HepG2 (cell line): ENCODE data around the gene YBX2. TPM values are rescaled to one million over a fixed set of nuclear protein-coding genes. Genes with fewer than 3 reads are reported as not detected.
A peak's percentile ranks its signal among the peaks of the same experiment; 100 is the strongest.

ENCODE experiments used
- ATAC-seq: fragments of 200-7000 bp; cut with Tn5 transposase; 3 replicates; pipeline ENCODE4 v1.9.1; 2020; ENCODE audit warnings: mild to moderate bottlenecking, moderate library complexity
- BruUV-seq: library from RNA; stranded (reverse); fragments of 400-500 nt; replicated peaks from 2 replicates; lab custom pipeline; 2021; lab: Mats Ljungman, UMichigan
- CTCF ChIA-PET: fragments of 300-600 bp; formaldehyde crosslinking; extraction: SDS; loops from one replicate; lab custom pipeline; 2021; ENCODE audit warnings: low total read pairs, inconsistent platforms, low intra/inter-chr PET ratio; lab: Yijun Ruan, JAX
- POLR2A ChIA-PET: fragments of 350-600 bp; sonication (Branson Sonifier 250); formaldehyde crosslinking; loops from one replicate; lab custom pipeline; 2020; ENCODE audit warnings: antibody characterized with exemption, inconsistent platforms; lab: Yijun Ruan, JAX
- DNase-seq: peaks from one replicate; pipeline ENCODE4 v3.0.0-alpha.2; 2015; ENCODE audit warnings: low spot score
- FAIRE-seq: peaks from 3 replicates; lab custom pipeline; 2011; peaks lifted over from hg19 to GRCh38; lab: Jason Lieb, UNC
- H2AFZ ChIP-seq: one replicate; pipeline ENCODE4 v1.6.1; 2011; ENCODE audit warnings: low read length, inconsistent platforms
- H3K27ac ChIP-seq: fragments of 300-600 bp; 3 replicates; pipeline ENCODE4 v1.8.0; 2011; ENCODE audit warnings: mixed run types, mild to moderate bottlenecking, mixed read lengths, low read length, inconsistent platforms; ENCODE audit not compliant: insufficient read depth; ENCODE audit errors: extremely low read length
- H3K27me3 ChIP-seq, 2 experiments: fragments of 200-600 bp in 1 of 2; 2 replicates in 1 of 2; 3 replicates in 1 of 2; pipeline versions ENCODE4 v1.6.0 to v1.8.0; 2011; ENCODE audit warnings: low read length in 2 of 2, mild to moderate bottlenecking in 2 of 2, moderate library complexity in 2 of 2, inconsistent platforms in 1 of 2; ENCODE audit not compliant: insufficient read depth in 2 of 2, control insufficient read depth in 1 of 2
- H3K36me3 ChIP-seq, 2 experiments: fragments of 200-600 bp in 1 of 2; replicated peaks in 1 of 2; 2 replicates in 1 of 2; 3 replicates in 1 of 2; pipeline versions ENCODE4 v1.5.1 to v1.8.0; 2011; ENCODE audit warnings: low read length in 2 of 2, inconsistent platforms in 1 of 2; ENCODE audit not compliant: insufficient read depth in 2 of 2, control insufficient read depth in 1 of 2
- H3K4me1 ChIP-seq: 2 replicates; pipeline ENCODE4 v1.5.1; 2012; ENCODE audit warnings: low read length, inconsistent platforms; ENCODE audit not compliant: insufficient read depth
- H3K4me2 ChIP-seq: 2 replicates; pipeline ENCODE4 v1.6.0; 2011; ENCODE audit warnings: low read depth, low read length, inconsistent platforms
- H3K4me3 ChIP-seq, 3 experiments: fragments of 200-600 bp in 1 of 3; sonication (generic), shearing (Covaris generic) in 1 of 3; replicated peaks in 1 of 3; 2 replicates each; pipeline ENCODE4 v1.5.1; 2011 to 2016; ENCODE audit warnings: low read length in 3 of 3, inconsistent platforms in 2 of 3, low read depth in 2 of 3, mild to moderate bottlenecking in 2 of 3, control low read depth in 1 of 3, mixed read lengths in 1 of 3; ENCODE audit not compliant: insufficient read depth in 1 of 3
- H3K79me2 ChIP-seq: one replicate; pipeline ENCODE4 v1.6.1; 2011; ENCODE audit warnings: low read length, inconsistent platforms; ENCODE audit not compliant: insufficient read depth
- H3K9ac ChIP-seq: 2 replicates; pipeline ENCODE4 v1.6.0; 2011; ENCODE audit warnings: mild to moderate bottlenecking, low read depth, low read length, inconsistent platforms; ENCODE audit not compliant: insufficient read depth
- H3K9me3 ChIP-seq: 2 replicates; pipeline ENCODE4 v1.5.1; 2012; ENCODE audit warnings: mild to moderate bottlenecking, low read length
- H4K20me1 ChIP-seq: 2 replicates; pipeline ENCODE4 v1.6.0; 2011; ENCODE audit warnings: inconsistent platforms, mild to moderate bottlenecking, low read length, moderate library complexity; ENCODE audit not compliant: insufficient read depth
- CCAR2 ChIP-seq: fragments of 200-400 bp; formaldehyde crosslinking; optimal IDR thresholded peaks from 2 replicates; pipeline ENCODE3; 2018; ENCODE audit warnings: low read depth, mild to moderate bottlenecking, low read length, moderate library complexity
- FOXA3 ChIP-seq: IDR thresholded peaks from 2 replicates; pipeline ENCODE4 v1.6.1; 2016; ENCODE audit warnings: missing genetic modification reagents, missing compliant biosample characterization
- HHEX ChIP-seq: IDR thresholded peaks from 2 replicates; pipeline ENCODE4 v1.6.1; 2016; ENCODE audit warnings: control low read depth
- JDP2 ChIP-seq: sonication (generic); formaldehyde crosslinking; IDR thresholded peaks from 2 replicates; pipeline ENCODE4 v1.8.1; 2022; ENCODE audit warnings: missing genetic modification reagents, borderline replicate concordance
- MXD4 ChIP-seq: IDR thresholded peaks from 2 replicates; pipeline ENCODE4 v1.6.1; 2016; ENCODE audit warnings: mild to moderate bottlenecking, missing biosample characterization, missing genetic modification reagents
- WGBS: methylation state at CpG from one replicate; pipeline ENCODE4 v1.1.6; 2017; ENCODE audit warnings: low lambda C conversion rate; 5-methylcytosine and 5-hydroxymethylcytosine counted together
- in situ Hi-C: cut with HindIII; loops from 2 replicates; pipeline ENCODE4 v1.10.0; 2017; ENCODE audit warnings: low pct_unique_long_range_greater_than_20kb; ENCODE audit not compliant: extremely low pct_ligation_motif_present
- intact Hi-C: fragments of 100-400 bp; cut with micrococcal nuclease; formaldehyde crosslinking; loops from one replicate; pipeline ENCODE4 v1.10.0; 2022; ENCODE audit not compliant: unreplicated experiment
- polyA plus RNA-seq, 8 experiments: library from polyadenylated mRNA; depleted of rRNA in 3 of 8; stranded (reverse) in 7 of 8; unstranded in 1 of 8; fragments of >200 nt; fragmentation: Illumina TruSeq in 4 of 8; extraction: Trizol in 4 of 8; gene quantifications; 2 replicates each; pipeline versions ENCODE4 v1.2.1 to v1.2.3, GENCODE V29; 2011 to 2016; ENCODE audit warnings: low read depth in 4 of 8, missing spikeins in 1 of 8, mixed read lengths in 1 of 8; ENCODE audit not compliant: insufficient read depth in 1 of 8
- total RNA-seq, 5 experiments: library from RNA; depleted of rRNA; stranded (reverse); fragments of >200 nt; fragmentation: Illumina TruSeq; extraction: Trizol; gene quantifications; 2 replicates each; pipeline ENCODE4 v1.2.3, GENCODE V29; 2016; ENCODE audit warnings: low read depth in 1 of 5
- TF ChIP-seq, protein P1 (sequence below): sonication (generic); formaldehyde crosslinking; IDR thresholded peaks from 2 replicates; pipeline ENCODE4 v1.4.0; 2020; ENCODE audit warnings: mild to moderate bottlenecking, missing genetic modification reagents, borderline replicate concordance
- TF ChIP-seq, protein P2 (sequence below), 2 experiments: fragments of 450-650 bp in 1 of 2; sonication (generic) in 1 of 2; formaldehyde crosslinking in 1 of 2; IDR thresholded peaks; 2 replicates each; pipeline versions ENCODE4 v1.6.1 to v1.8.0; 2016 to 2022; ENCODE audit warnings: antibody characterized with exemption in 1 of 2, mild to moderate bottlenecking in 1 of 2, missing genetic modification reagents in 1 of 2

Gene YBX2
- total and polyA plus RNA-seq, 2 of the 13 experiments (the other 11 are each of a cell fraction or from before 2014, with no cell fraction given): 0.12 to 0.22 TPM

DNA sequence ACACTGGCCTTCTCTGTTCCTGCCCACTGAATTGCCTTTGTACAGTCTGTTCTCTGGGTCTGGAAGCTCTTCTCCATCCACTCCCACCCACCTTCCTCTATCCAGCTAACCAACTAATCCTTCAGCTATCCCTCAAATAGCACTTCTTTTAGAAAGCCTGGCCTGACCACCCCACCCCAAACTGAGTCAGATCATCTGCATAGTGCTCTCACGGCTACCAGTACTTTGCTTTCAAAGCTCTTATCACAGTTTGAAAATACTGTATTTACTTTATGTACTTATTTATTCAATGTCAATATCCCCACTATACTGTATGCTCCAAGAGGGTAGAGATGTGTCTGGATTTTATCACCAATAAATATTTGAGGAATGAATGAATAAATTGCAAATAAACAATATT is 27.7 kb downstream of the YBX2 start:
- no peak for DNase-seq
- intact Hi-C loops (no loop called here), in situ Hi-C loops (no loop called here)
- Histone ChIP-seq H3K27ac (no peak overlapping the region), H3K79me2 (no peaks in the 10 kb centered on the region), H3K36me3 (no peaks in the 10 kb centered on the region), H3K4me2 (peak overlapping the region; percentile 32; the same call in 1 of the 2 replicates), H3K4me3 (no peak overlapping the region), H3K4me1 (peaks cover 62% of the 10 kb centered on the region), H3K27me3 (no peaks in the 10 kb centered on the region), H2AFZ (no peak overlapping the region), H4K20me1 (no peaks in the 10 kb centered on the region), H3K9me3 (no peaks in the 10 kb centered on the region), H3K9ac (no peak overlapping the region)
- POLR2A ChIA-PET: interaction anchor here (0.8 to 3.2 kb wide), 10 partner anchors 8 to 348 kb away, joined by 3 to 26 read pairs (median 4); partner anchors contain the start of genes ACADVL, CTDNEP1, DLG4 and DVL2
- no peak for FAIRE-seq
- CTCF ChIA-PET: no interaction called here
- BruUV-seq: no TSS peak
- WGBS: 0% methylated on average over 1 of the region's 1 CpG
- peak; percentile 25; the same call in 1 of the 3 replicates for ATAC-seq
- TF ChIP-seq JDP2 (CRISPR knock-in tag): no peak
- no peak for TF ChIP-seq MXD4 (CRISPR knock-in tag)
- no peak for TF ChIP-seq FOXA3 (CRISPR knock-in tag)
- TF ChIP-seq, protein P1, sequence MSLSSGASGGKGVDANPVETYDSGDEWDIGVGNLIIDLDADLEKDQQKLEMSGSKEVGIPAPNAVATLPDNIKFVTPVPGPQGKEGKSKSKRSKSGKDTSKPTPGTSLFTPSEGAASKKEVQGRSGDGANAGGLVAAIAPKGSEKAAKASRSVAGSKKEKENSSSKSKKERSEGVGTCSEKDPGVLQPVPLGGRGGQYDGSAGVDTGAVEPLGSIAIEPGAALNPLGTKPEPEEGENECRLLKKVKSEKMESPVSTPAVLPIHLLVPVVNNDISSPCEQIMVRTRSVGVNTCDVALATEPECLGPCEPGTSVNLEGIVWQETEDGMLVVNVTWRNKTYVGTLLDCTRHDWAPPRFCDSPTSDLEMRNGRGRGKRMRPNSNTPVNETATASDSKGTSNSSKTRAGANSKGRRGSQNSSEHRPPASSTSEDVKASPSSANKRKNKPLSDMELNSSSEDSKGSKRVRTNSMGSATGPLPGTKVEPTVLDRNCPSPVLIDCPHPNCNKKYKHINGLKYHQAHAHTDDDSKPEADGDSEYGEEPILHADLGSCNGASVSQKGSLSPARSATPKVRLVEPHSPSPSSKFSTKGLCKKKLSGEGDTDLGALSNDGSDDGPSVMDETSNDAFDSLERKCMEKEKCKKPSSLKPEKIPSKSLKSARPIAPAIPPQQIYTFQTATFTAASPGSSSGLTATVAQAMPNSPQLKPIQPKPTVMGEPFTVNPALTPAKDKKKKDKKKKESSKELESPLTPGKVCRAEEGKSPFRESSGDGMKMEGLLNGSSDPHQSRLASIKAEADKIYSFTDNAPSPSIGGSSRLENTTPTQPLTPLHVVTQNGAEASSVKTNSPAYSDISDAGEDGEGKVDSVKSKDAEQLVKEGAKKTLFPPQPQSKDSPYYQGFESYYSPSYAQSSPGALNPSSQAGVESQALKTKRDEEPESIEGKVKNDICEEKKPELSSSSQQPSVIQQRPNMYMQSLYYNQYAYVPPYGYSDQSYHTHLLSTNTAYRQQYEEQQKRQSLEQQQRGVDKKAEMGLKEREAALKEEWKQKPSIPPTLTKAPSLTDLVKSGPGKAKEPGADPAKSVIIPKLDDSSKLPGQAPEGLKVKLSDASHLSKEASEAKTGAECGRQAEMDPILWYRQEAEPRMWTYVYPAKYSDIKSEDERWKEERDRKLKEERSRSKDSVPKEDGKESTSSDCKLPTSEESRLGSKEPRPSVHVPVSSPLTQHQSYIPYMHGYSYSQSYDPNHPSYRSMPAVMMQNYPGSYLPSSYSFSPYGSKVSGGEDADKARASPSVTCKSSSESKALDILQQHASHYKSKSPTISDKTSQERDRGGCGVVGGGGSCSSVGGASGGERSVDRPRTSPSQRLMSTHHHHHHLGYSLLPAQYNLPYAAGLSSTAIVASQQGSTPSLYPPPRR (CRISPR knock-in tag): no peak
- TF ChIP-seq HHEX (CRISPR knock-in tag): no peak
- TF ChIP-seq, protein P2, sequence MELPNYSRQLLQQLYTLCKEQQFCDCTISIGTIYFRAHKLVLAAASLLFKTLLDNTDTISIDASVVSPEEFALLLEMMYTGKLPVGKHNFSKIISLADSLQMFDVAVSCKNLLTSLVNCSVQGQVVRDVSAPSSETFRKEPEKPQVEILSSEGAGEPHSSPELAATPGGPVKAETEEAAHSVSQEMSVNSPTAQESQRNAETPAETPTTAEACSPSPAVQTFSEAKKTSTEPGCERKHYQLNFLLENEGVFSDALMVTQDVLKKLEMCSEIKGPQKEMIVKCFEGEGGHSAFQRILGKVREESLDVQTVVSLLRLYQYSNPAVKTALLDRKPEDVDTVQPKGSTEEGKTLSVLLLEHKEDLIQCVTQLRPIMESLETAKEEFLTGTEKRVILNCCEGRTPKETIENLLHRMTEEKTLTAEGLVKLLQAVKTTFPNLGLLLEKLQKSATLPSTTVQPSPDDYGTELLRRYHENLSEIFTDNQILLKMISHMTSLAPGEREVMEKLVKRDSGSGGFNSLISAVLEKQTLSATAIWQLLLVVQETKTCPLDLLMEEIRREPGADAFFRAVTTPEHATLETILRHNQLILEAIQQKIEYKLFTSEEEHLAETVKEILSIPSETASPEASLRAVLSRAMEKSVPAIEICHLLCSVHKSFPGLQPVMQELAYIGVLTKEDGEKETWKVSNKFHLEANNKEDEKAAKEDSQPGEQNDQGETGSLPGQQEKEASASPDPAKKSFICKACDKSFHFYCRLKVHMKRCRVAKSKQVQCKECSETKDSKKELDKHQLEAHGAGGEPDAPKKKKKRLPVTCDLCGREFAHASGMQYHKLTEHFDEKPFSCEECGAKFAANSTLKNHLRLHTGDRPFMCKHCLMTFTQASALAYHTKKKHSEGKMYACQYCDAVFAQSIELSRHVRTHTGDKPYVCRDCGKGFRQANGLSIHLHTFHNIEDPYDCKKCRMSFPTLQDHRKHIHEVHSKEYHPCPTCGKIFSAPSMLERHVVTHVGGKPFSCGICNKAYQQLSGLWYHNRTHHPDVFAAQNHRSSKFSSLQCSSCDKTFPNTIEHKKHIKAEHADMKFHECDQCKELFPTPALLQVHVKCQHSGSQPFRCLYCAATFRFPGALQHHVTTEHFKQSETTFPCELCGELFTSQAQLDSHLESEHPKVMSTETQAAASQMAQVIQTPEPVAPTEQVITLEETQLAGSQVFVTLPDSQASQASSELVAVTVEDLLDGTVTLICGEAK (IDR thresholded peaks at IDR 0.05): no peak
- TF ChIP-seq, protein P2 (CRISPR knock-in tag; IDR thresholded peaks at IDR 0.05): no peak
- TF ChIP-seq CCAR2: no peak
